Astrocyte of the cerebellum (primary cell): ENCODE measurements around the gene RNASE13.

Experiments
- DNase-seq: peaks from one replicate; pipeline ENCODE4 v3.0.0-alpha.2; 2011; ENCODE audit warnings: low read depth
- H3K4me3 ChIP-seq: 2 replicates; pipeline ENCODE4 v1.5.1; 2011; ENCODE audit warnings: mild to moderate bottlenecking, low read depth, low read length, moderate library complexity
- in situ Hi-C: cut with HindIII; loops from 2 replicates; pipeline ENCODE4 v1.10.0; 2017; ENCODE audit warnings: low sequenced_read_pairs
- TF ChIP-seq, protein P1 (sequence below): IDR thresholded peaks from 2 replicates; pipeline ENCODE4 v1.5.1; 2012; ENCODE audit warnings: low read length, low read depth, moderate library complexity, mild to moderate bottlenecking; ENCODE audit errors: missing control alignments

The RNASE13 gene

DNA sequence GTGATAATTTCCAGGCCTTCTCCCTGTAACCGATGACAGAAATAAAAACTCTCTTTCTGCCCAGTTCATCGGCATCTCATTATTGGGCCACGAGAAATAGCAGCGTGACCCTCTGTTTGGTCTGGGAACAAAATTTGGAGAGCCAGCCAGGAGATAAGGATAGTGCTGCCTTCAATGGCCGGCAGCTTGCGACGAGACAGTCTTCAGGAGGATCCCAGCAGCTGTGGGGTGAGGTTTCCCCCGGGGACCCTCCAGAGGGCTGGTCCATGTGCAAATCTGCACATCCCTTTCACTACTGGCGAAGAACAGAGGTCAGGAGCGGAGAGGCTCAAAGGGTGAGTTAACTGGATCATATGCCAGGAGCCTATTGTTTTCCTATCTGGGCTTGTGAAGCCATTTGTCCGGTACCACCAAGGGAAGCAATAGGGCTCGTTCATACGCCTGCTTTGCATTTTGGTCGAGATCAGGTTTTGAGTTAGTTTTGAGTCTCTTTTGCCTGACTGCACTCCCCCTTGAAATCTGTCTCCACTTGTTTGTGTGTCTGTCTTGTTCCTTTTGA lies 30.7 kb downstream of the RNASE13 start:
- DNase-seq: no peak
- TF ChIP-seq, protein P1, sequence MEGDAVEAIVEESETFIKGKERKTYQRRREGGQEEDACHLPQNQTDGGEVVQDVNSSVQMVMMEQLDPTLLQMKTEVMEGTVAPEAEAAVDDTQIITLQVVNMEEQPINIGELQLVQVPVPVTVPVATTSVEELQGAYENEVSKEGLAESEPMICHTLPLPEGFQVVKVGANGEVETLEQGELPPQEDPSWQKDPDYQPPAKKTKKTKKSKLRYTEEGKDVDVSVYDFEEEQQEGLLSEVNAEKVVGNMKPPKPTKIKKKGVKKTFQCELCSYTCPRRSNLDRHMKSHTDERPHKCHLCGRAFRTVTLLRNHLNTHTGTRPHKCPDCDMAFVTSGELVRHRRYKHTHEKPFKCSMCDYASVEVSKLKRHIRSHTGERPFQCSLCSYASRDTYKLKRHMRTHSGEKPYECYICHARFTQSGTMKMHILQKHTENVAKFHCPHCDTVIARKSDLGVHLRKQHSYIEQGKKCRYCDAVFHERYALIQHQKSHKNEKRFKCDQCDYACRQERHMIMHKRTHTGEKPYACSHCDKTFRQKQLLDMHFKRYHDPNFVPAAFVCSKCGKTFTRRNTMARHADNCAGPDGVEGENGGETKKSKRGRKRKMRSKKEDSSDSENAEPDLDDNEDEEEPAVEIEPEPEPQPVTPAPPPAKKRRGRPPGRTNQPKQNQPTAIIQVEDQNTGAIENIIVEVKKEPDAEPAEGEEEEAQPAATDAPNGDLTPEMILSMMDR: no peak
- no peak overlapping the region for H3K4me3 ChIP-seq
- in situ Hi-C loops: no loop called here

DNA sequence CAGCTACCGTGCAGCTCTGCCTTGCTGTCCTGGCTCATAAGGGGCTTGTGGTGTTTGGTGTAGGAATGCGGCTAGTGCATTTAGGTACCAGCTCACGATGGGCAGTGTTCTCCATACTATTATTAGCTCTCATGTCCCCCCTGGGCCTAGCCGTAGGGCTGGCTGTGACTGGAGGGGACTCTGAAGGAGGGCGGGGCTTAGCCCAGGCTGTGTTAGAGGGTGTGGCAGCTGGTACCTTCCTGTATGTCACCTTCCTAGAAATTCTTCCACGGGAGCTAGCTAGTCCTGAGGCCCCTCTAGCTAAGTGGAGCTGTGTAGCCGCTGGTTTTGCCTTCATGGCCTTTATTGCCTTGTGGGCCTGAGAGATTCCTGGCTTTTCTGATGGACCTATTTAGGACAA lies 33.4 kb downstream of the RNASE13 start:
- DNase-seq: no peak
- TF ChIP-seq, protein P1: no peak
- no peak overlapping the region for H3K4me3 ChIP-seq
- in situ Hi-C loops: no loop called here

DNA sequence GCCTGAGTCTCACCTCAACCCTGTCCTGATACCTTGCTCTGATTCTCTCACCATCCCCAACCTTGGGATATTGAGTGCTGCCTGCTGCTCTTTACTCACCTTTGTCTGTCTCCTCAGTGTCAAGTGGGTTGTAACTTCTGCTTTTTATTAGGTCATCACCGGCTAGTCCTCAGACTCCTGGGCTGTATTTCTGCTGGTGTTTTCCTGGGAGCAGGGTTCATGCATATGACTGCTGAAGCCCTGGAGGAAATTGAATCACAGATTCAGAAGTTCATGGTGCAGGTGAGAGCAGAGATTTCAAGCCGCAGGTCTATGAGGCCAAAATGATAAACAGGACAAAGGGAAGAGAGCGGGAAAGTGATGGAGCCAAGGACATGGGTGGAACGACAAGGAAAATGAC lies 35.0 kb downstream of the RNASE13 start:
- TF ChIP-seq, protein P1: no peak
- in situ Hi-C loops: no loop called here
- DNase-seq: no peak
- H3K4me3 ChIP-seq: no peak overlapping the region

DNA sequence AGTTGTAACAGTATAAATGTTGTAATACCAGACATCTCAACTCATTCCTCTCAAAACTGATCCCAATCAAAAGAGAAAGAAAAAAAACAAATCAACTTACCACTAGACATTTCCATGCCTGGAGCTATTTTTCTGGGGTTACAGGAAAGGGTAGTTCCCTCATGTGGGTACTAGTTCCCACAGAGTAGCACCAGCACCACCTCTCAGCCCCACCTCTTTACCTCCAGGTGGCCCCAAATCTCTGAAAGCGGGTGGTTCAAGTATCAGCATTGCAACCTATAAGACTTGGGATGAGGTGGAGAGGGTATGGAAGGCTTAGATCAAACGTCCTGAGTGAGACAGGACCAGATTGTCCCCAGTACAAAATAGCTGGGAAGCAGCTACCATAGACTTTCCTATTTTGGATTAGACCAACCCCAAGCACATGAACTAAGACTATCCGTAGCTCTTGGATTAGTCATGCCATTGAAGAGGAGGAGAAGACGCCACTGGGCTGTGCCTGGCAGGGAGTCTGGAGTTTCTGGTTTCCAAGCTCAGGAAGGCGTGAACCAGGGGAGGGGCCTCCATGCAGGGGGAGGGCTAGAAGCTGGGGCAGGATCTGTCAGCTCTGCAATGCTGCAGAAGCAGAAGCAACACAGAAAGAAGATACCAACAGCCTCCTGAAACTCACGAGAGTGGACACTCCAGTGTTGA lies 35.8 kb downstream of the RNASE13 start, which contains the start of gene SLC39A2:
SLC39A2 (plus strand) TSS at position 620 of the 693 bp plus-strand sequence. CDS start 154 bp downstream, outside the sequence.
- no peak within 1 kb of the TSS for H3K4me3 ChIP-seq
- peak; percentile 40 for DNase-seq
- TF ChIP-seq, protein P1: no peak
- in situ Hi-C loops: no loop called here

DNA sequence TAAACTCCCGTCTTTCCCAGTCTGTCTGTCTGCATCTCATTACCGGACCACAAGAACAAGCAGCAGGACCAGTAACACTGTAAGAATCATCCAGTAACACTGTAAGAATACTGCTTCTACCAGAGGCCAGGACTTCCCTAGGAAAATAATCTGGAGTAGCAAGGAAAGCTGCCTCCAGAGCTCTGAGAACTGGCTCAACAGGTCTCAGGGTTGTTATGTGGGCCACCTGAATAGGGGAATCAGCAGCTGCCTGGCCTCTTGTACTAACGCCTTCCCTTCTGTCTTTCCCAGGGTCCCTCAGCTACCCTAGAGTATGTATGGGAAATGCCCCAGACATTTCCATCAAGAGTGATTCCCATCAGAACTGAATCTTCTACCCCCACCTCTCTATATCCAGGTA lies 36.5 kb downstream of the RNASE13 start:
- TF ChIP-seq, protein P1: no peak
- no peak for DNase-seq
- no peak overlapping the region for H3K4me3 ChIP-seq
- in situ Hi-C loops: no loop called here

DNA sequence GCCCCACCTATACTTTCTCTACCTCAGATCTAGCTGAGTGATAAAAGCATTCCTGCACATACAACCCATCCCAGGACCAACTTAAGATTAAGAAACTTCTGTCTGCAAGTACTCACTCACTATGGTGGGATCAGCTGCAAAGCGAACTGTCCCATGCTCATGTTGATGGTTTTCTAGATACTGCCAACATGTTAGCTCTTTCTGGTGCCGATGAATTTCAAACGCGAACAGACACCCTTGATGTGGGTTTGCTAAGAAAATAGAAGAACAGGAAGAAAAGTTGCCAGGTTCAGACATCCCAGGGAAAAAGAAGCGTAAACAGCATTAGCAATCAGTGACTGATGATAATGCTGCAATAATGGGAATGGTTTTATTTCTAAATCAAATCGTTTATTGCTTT lies 37.0 kb downstream of the RNASE13 start:
- TF ChIP-seq, protein P1: no peak
- DNase-seq: no peak
- in situ Hi-C loops: no loop called here
- H3K4me3 ChIP-seq: no peak overlapping the region
